ENCODE results near the gene HBM. TPM values are rescaled to one million over a fixed set of nuclear protein-coding genes. Genes with fewer than 3 reads are reported as not detected.

The HBM gene
- total RNA-seq, 2 donors from 2014 or later = not detected

DNA sequence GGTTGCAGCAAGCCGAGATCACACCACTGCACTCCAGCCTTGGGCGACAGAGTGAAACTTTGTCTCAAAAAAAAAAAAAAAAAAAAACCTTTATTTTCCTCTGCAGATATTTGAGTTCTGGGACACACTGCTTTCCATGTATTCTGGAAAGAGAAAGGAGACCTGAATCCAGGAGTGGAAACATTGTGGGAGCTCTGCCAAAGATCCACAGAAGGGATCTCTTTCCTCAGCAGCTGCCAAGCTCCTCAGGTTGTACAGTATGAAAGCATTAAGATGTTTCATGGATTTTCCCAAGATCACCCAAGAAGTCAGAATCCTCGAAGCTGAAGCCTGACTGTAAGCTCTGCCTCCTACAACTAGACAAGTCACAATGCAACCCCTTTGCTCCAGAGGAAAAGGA lies 40.8 kb upstream of the HBM start:
- no peaks in the 10 kb centered on the region for H3K4me1 ChIP-seq
- no peak for TF ChIP-seq POLR2A (IDR thresholded peaks at IDR 0.05)
- no peak for TF ChIP-seq CTCF (IDR thresholded peaks at IDR 0.05)
- DNase-seq = no peak
- no peaks in the 10 kb centered on the region for H3K27me3 ChIP-seq
- intact Hi-C loops (cut with DNase I) = no loop called here
- H3K27ac ChIP-seq = no peak overlapping the region
- ATAC-seq = no peak
- H3K4me3 ChIP-seq = no peak overlapping the region
- no peaks in the 10 kb centered on the region for H3K9me3 ChIP-seq
- H3K36me3 ChIP-seq (replicated peaks in 1 of 2; ENCODE audit: insufficient read depth in 1 of 2, low read depth in 2 of 2) = no peaks in the 10 kb centered on the region
- WGBS, 2 donors = 82 to 86% methylated on average over 3 of the region's 3 CpGs

- no peaks in the 10 kb centered on the region for H3K36me3 ChIP-seq (replicated peaks in 1 of 2; ENCODE audit: insufficient read depth in 1 of 2, low read depth in 2 of 2)
- no peak for TF ChIP-seq POLR2A (IDR thresholded peaks at IDR 0.05)
- TF ChIP-seq CTCF (IDR thresholded peaks at IDR 0.05) = no peak
- ATAC-seq (no peak), DNase-seq (no peak)
- no peaks in the 10 kb centered on the region for H3K9me3 ChIP-seq
- intact Hi-C loops (cut with DNase I) = no loop called here
- H3K4me1 ChIP-seq = no peaks in the 10 kb centered on the region
- WGBS, 2 donors = 95 to 100% methylated on average over 2 of the region's 2 CpGs
- no peak overlapping the region for H3K27ac ChIP-seq
- no peak overlapping the region for H3K4me3 ChIP-seq
- no peaks in the 10 kb centered on the region for H3K27me3 ChIP-seq
Measured at GRCh38 chr16:129075-129474, 36.7 kb upstream of the HBM start.

DNA sequence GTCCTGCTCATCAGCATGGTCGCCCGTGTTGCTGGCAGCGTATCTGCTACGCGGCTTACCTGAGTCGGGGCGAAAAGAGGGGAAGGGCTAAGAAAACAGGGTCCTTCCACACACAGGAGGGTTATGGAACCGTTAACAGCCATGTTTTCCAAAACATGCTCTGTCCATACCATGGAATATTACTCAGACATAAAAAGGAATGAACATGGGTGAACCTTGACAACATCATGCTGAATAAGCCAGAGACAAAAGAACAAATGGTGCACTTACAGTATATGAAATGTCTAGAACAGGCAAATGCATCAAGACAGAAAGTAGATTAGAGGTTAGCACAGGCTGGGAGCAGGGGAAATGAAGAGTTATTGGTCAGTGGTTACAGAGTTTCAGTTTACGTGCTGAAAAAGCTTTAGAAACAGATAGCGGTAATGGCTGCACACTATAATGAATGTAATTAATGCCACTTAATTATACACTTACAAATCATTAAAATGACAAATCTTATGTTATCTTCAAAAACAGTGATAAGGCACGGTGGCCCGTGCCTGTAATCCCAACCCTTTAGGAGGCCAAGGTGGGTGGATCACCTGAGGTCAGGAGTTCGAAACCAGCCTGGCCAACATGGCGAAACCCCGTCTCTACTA lies 35.1 kb upstream of the HBM start:
- no peak overlapping the region for H3K27ac ChIP-seq
- H3K4me1 ChIP-seq = no peaks in the 10 kb centered on the region
- H3K27me3 ChIP-seq = no peaks in the 10 kb centered on the region
- H3K36me3 ChIP-seq (replicated peaks in 1 of 2; ENCODE audit: insufficient read depth in 1 of 2, low read depth in 2 of 2) = no peaks in the 10 kb centered on the region
- ATAC-seq (no peak), DNase-seq (no peak)
- intact Hi-C loops (cut with DNase I) = no loop called here
- H3K4me3 ChIP-seq = no peak overlapping the region
- H3K9me3 ChIP-seq = no peaks in the 10 kb centered on the region
- TF ChIP-seq POLR2A (IDR thresholded peaks at IDR 0.05) = no peak
- TF ChIP-seq CTCF (IDR thresholded peaks at IDR 0.05) = no peak
- WGBS, 2 donors = 82 to 86% methylated on average over 15 of the region's 15 CpGs

GRCh38 chr16:132120-132519 lies 33.7 kb upstream of the HBM start:
- 86 to 92% methylated on average over 7 of the region's 7 CpGs for WGBS, 2 donors
- no peak for DNase-seq
- Histone ChIP-seq H3K27me3 (no peaks in the 10 kb centered on the region), H3K4me3 (no peak overlapping the region), H3K4me1 (peaks cover 2% of the 10 kb centered on the region), H3K9me3 (no peaks in the 10 kb centered on the region), H3K27ac (no peak overlapping the region), H3K36me3 (replicated peaks in 1 of 2; ENCODE audit: insufficient read depth in 1 of 2, low read depth in 2 of 2) (no peaks in the 10 kb centered on the region)
- ATAC-seq = no peak
- TF ChIP-seq CTCF (IDR thresholded peaks at IDR 0.05) (no peak), POLR2A (IDR thresholded peaks at IDR 0.05) (no peak)
- intact Hi-C loops (cut with DNase I) = no loop called here

DNA sequence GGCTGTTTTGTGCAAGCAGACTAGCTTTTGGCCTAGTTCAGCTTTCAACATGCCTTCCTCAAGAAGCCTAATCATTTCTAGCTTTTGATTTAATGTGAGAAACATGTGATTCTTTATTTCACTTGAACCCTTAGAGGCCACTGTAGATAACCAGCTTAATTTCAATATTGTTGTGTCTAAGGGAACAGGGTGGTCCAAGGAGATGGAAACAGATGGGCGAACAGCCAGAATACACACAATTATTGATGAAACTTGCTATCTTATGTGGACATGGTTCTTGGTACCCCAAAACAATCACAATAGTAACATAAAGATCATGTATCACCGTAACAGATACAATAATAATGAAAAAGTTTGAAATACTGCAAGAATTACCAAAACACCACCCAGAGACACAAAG lies 32.1 kb upstream of the HBM start:
- no peak overlapping the region for H3K27ac ChIP-seq
- no peaks in the 10 kb centered on the region for H3K27me3 ChIP-seq
- no peak for TF ChIP-seq CTCF (IDR thresholded peaks at IDR 0.05)
- no peak for TF ChIP-seq POLR2A (IDR thresholded peaks at IDR 0.05)
- no peak overlapping the region for H3K4me3 ChIP-seq
- ATAC-seq (no peak), DNase-seq (no peak)
- H3K4me1 ChIP-seq = peaks cover 7% of the 10 kb centered on the region
- 80 to 89% methylated on average over 2 of the region's 2 CpGs for WGBS, 2 donors
- intact Hi-C loops (cut with DNase I) = no loop called here
- H3K9me3 ChIP-seq = no peaks in the 10 kb centered on the region
- H3K36me3 ChIP-seq (replicated peaks in 1 of 2; ENCODE audit: insufficient read depth in 1 of 2, low read depth in 2 of 2) = no peaks in the 10 kb centered on the region

All from body of pancreas (tissue), 4 donors.